Fibroblast of lung (primary cell): ENCODE data around the gene NEBL. TPM values are rescaled to one million over a fixed set of nuclear protein-coding genes. Genes with fewer than 3 reads are reported as not detected.

Experiments used
- DNase-seq, 2 donors: peaks; one replicate each; pipeline versions ENCODE4 v3.0.0 to v3.0.0-alpha.2; 2010; ENCODE audit warnings: low read depth in 2 of 2
- H2AFZ ChIP-seq: 2 replicates; pipeline ENCODE4 v1.5.1; 2012; ENCODE audit warnings: low read length, control low read depth, inconsistent platforms
- H3K27ac ChIP-seq: 2 replicates; pipeline ENCODE4 v1.5.1; 2011; ENCODE audit warnings: low read length, control low read depth; ENCODE audit not compliant: insufficient read depth
- H3K27me3 ChIP-seq: 2 replicates; pipeline ENCODE4 v1.5.1; 2011; ENCODE audit warnings: mild to moderate bottlenecking, low read length; ENCODE audit not compliant: control insufficient read depth, insufficient read depth
- H3K36me3 ChIP-seq: 2 replicates; pipeline ENCODE4 v1.5.1; 2011; ENCODE audit warnings: low read length; ENCODE audit not compliant: control insufficient read depth, insufficient read depth
- H3K4me1 ChIP-seq: 2 replicates; pipeline ENCODE4 v1.5.1; 2011; ENCODE audit warnings: low read length; ENCODE audit not compliant: control insufficient read depth, insufficient read depth; ENCODE audit errors: extremely low read depth
- H3K4me2 ChIP-seq: 2 replicates; pipeline ENCODE4 v1.5.1; 2011; ENCODE audit warnings: low read length, control low read depth; ENCODE audit not compliant: insufficient read depth; ENCODE audit errors: extremely low read depth
- H3K4me3 ChIP-seq, 4 experiments: fragments of 200-600 bp in 1 of 4; sonication (generic) in 1 of 4; replicated peaks in 1 of 4; 2 replicates each; pipeline ENCODE4 v1.5.1; 2011 to 2016; ENCODE audit warnings: low read length in 4 of 4, low read depth in 3 of 4, mild to moderate bottlenecking in 3 of 4, control low read depth in 2 of 4, inconsistent platforms in 1 of 4, mixed read lengths in 1 of 4; ENCODE audit not compliant: insufficient read depth in 1 of 4; ENCODE audit errors: control extremely low read depth in 1 of 4
- H3K79me2 ChIP-seq: 2 replicates; pipeline ENCODE4 v1.5.1; 2012; ENCODE audit warnings: mild to moderate bottlenecking, low read length, inconsistent platforms; ENCODE audit not compliant: control insufficient read depth, insufficient read depth
- H3K9ac ChIP-seq: 2 replicates; pipeline ENCODE4 v1.5.1; 2011; ENCODE audit warnings: mild to moderate bottlenecking, low read length, control low read depth; ENCODE audit not compliant: insufficient read depth
- H3K9me3 ChIP-seq: 2 replicates; pipeline ENCODE4 v1.5.1; 2012; ENCODE audit warnings: low read depth, low read length; ENCODE audit not compliant: control insufficient read depth, insufficient read depth
- H4K20me1 ChIP-seq: 2 replicates; pipeline ENCODE4 v1.5.1; 2011; ENCODE audit warnings: low read length; ENCODE audit not compliant: control insufficient read depth, insufficient read depth; ENCODE audit errors: extremely low read depth
- EZH2 ChIP-seq: IDR thresholded peaks from 2 replicates; pipeline ENCODE4 v1.5.1; 2012; ENCODE audit warnings: low read length, control low read depth, mild to moderate bottlenecking; ENCODE audit errors: missing control alignments
- polyA plus RNA-seq, 2 donors: library from polyadenylated mRNA; depleted of rRNA in 1 of 2; stranded (reverse) in 1 of 2; unstranded in 1 of 2; fragments of >200 nt; gene quantifications; 2 replicates each; pipeline ENCODE4 v1.2.1, GENCODE V29; 2011 to 2012; ENCODE audit warnings: missing spikeins in 1 of 2
- total RNA-seq: library from RNA; depleted of rRNA; stranded (reverse); fragments of >200 nt; gene quantifications from 2 replicates; pipeline ENCODE4 v1.2.1, GENCODE V29; 2014
- TF ChIP-seq, protein P1 (sequence below), 2 donors: IDR thresholded peaks in 1 of 2; conservative IDR thresholded peaks in 1 of 2; 1 replicate in 1 of 2; 2 replicates in 1 of 2; pipeline ENCODE4 v1.5.1; 2011 to 2012; ENCODE audit warnings: low read length in 2 of 2, control low read depth in 1 of 2, inconsistent platforms in 1 of 2, low read depth in 1 of 2, mild to moderate bottlenecking in 1 of 2

Gene NEBL
- total and polyA plus RNA-seq, 2 donors (not counting 1 experiment from before 2014, with no cell fraction given), result 0.11 to 0.33 TPM

DNA sequence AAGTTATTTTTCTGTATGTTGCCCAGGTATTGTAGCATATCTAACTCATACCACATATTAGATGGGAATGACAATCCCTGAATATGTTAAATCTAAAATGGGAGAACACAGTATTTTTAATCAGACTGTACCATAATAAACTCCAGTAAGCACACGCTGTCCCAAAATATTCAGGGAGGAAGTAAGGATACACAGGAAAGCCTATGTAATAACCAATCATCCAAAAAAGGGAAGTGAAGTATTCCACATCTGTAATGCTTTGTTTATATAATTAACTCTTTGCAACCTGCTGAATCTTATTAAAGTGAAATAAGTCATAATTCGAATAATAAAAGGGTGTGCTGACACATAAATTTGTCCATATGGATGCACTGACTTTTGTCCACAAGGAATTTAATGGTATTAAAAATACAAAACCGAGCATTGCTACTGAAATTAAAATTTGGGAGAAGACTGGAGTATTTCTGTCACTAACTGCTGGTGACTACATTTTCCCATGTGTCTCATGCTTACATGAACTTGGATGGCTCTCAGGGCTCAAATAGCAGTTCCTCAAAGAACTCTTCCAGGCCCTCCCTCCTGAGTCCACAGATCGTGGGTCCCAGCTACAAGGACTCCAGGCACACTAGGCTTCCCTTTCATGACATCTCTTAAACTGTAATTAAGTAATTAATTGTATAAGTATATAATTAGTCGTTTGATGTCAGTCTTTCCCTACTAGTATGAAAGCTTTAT lies 120.6 kb downstream of the NEBL start:
- Histone ChIP-seq H3K9ac (no peak overlapping the region), H3K27me3 (no peaks in the 10 kb centered on the region), H4K20me1 (no peaks in the 10 kb centered on the region), H3K27ac (no peak overlapping the region), H2AFZ (no peak overlapping the region), H3K4me3 (no peak overlapping the region), H3K9me3 (no peaks in the 10 kb centered on the region), H3K79me2 (no peaks in the 10 kb centered on the region), H3K4me1 (no peaks in the 10 kb centered on the region), H3K4me2 (no peak overlapping the region), H3K36me3 (no peaks in the 10 kb centered on the region)
- no peak for DNase-seq
- TF ChIP-seq, protein P1, sequence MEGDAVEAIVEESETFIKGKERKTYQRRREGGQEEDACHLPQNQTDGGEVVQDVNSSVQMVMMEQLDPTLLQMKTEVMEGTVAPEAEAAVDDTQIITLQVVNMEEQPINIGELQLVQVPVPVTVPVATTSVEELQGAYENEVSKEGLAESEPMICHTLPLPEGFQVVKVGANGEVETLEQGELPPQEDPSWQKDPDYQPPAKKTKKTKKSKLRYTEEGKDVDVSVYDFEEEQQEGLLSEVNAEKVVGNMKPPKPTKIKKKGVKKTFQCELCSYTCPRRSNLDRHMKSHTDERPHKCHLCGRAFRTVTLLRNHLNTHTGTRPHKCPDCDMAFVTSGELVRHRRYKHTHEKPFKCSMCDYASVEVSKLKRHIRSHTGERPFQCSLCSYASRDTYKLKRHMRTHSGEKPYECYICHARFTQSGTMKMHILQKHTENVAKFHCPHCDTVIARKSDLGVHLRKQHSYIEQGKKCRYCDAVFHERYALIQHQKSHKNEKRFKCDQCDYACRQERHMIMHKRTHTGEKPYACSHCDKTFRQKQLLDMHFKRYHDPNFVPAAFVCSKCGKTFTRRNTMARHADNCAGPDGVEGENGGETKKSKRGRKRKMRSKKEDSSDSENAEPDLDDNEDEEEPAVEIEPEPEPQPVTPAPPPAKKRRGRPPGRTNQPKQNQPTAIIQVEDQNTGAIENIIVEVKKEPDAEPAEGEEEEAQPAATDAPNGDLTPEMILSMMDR (conservative IDR thresholded peaks at IDR 0.05 in 1 of 2, IDR thresholded peaks at IDR 0.05 in 1 of 2; ENCODE audit: low read depth in 1 of 2, low read length in 2 of 2), result no peak
- no peak for TF ChIP-seq EZH2

DNA sequence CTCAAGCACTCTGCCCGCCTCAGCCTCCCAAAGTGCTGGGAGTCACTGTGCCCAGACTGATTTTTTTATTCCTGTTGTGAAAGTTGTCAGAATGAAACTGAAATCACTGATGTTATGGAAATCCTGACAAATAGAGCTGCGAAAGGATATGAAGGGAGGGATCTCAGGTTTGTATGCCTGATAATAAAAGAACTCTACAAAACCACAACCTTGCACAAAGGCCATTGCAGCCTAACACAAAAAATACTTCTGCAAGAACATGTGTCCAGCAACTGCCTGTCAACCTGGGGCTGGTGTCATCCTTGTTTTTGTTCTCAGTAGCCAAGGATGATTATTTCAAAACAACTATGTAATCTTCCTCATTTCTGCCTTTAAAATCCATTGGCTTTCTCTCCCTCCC lies 126.1 kb downstream of the NEBL start:
- Histone ChIP-seq H3K4me1 (peaks cover 2% of the 10 kb centered on the region), H3K36me3 (no peaks in the 10 kb centered on the region), H3K4me3 (no peak overlapping the region), H3K9ac (no peak overlapping the region), H2AFZ (no peak overlapping the region), H3K4me2 (no peak overlapping the region), H3K27ac (no peak overlapping the region), H4K20me1 (no peaks in the 10 kb centered on the region), H3K79me2 (no peaks in the 10 kb centered on the region), H3K27me3 (no peaks in the 10 kb centered on the region), H3K9me3 (no peaks in the 10 kb centered on the region)
- no peak for TF ChIP-seq EZH2
- TF ChIP-seq, protein P1 (conservative IDR thresholded peaks at IDR 0.05 in 1 of 2, IDR thresholded peaks at IDR 0.05 in 1 of 2; ENCODE audit: low read depth in 1 of 2, low read length in 2 of 2), result no peak
- no peak for DNase-seq

DNA sequence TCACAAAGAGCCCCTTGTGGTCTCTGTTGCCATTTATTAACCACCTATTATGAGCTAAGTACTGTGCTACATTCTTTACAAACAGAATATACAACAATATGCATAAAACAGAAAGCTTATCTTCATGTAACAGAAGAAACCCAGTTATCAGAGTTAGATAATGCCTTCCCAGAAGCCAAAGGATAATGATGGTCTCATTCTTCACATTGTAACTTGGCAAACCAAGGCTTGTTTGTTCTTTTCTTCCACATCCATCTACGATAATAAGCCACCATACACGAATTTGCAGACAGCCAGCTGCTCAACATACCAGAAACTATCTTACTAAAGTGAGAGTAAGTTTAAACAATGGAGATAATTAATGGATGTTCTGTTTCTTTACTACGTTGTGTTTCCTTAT lies 127.6 kb downstream of the NEBL start:
- H4K20me1 ChIP-seq, result no peaks in the 10 kb centered on the region
- H3K9me3 ChIP-seq, result no peaks in the 10 kb centered on the region
- no peak overlapping the region for H2AFZ ChIP-seq
- TF ChIP-seq, protein P1 (conservative IDR thresholded peaks at IDR 0.05 in 1 of 2, IDR thresholded peaks at IDR 0.05 in 1 of 2; ENCODE audit: low read depth in 1 of 2, low read length in 2 of 2), result no peak
- TF ChIP-seq EZH2, result no peak
- H3K4me3 ChIP-seq, result no peak overlapping the region
- H3K36me3 ChIP-seq, result no peaks in the 10 kb centered on the region
- H3K4me2 ChIP-seq, result no peak overlapping the region
- H3K27ac ChIP-seq, result no peak overlapping the region
- H3K4me1 ChIP-seq, result peaks cover 2% of the 10 kb centered on the region
- no peak overlapping the region for H3K9ac ChIP-seq
- H3K27me3 ChIP-seq, result no peaks in the 10 kb centered on the region
- no peaks in the 10 kb centered on the region for H3K79me2 ChIP-seq
- peak in 1 of 2 donors; percentile 19 for DNase-seq
